H1 (cell line): Measurements from ENCODE around the gene TLCD3A. TPM values are rescaled to one million over a fixed set of nuclear protein-coding genes. Genes with fewer than 3 reads are reported as not detected.

Source experiments
- CBX5 ChIP-seq: fragments of 300-800, 300-1000 bp; sonication (generic); IDR thresholded peaks from 2 replicates; pipeline ENCODE4 v1.7.1; 2016; ENCODE audit warnings: antibody characterized with exemption, low read length, low read depth
- CTBP2 ChIP-seq: IDR thresholded peaks from 2 replicates; pipeline ENCODE4 v1.7.0; 2011; ENCODE audit warnings: borderline replicate concordance, mild to moderate bottlenecking, moderate library complexity, mixed read lengths, low read length; ENCODE audit not compliant: insufficient read depth, insufficient read length
- E2F6 ChIP-seq: IDR thresholded peaks from 2 replicates; pipeline ENCODE4 v1.6.1; 2012; ENCODE audit warnings: inconsistent platforms
- EZH2 ChIP-seq: fragments of 200-600 bp; sonication (generic); IDR thresholded peaks from 2 replicates; pipeline ENCODE4 v1.7.1; 2012; ENCODE audit warnings: low read depth, mild to moderate bottlenecking, moderate library complexity, low read length, inconsistent platforms; ENCODE audit not compliant: severe bottlenecking
- GABPA ChIP-seq: IDR thresholded peaks from 2 replicates; pipeline ENCODE4 v1.6.1; 2011; ENCODE audit warnings: mild to moderate bottlenecking, low read length, moderate library complexity, borderline replicate concordance; ENCODE audit not compliant: insufficient read depth
- GTF2F1 ChIP-seq: IDR thresholded peaks from 2 replicates; pipeline ENCODE4 v1.6.1; 2012; ENCODE audit warnings: low read depth, low read length, improper control_type of control experiment, borderline replicate concordance
- HDAC2 ChIP-seq, 2 experiments: fragments of 300-600 bp in 1 of 2; sonication (generic) in 1 of 2; IDR thresholded peaks; 2 replicates each; pipeline ENCODE4 v1.6.1; 2011 to 2012; ENCODE audit warnings: low read depth in 2 of 2, low read length in 2 of 2, mild to moderate bottlenecking in 2 of 2, moderate library complexity in 2 of 2, borderline replicate concordance in 1 of 2, inconsistent platforms in 1 of 2
- HDAC6 ChIP-seq: IDR thresholded peaks from one replicate; pipeline ENCODE4 v1.7.1; 2012; ENCODE audit warnings: low read depth, mild to moderate bottlenecking, inconsistent platforms, low read length, moderate library complexity
- KDM4A ChIP-seq: IDR thresholded peaks from one replicate; pipeline ENCODE4 v1.7.1; 2012; ENCODE audit warnings: low read depth, mild to moderate bottlenecking, moderate library complexity, low read length, inconsistent platforms; ENCODE audit not compliant: severe bottlenecking
- NANOG ChIP-seq: IDR thresholded peaks from 2 replicates; pipeline ENCODE4 v1.6.1; 2011; ENCODE audit warnings: low read length, low read depth, mild to moderate bottlenecking, inconsistent platforms; ENCODE audit not compliant: insufficient read depth, poor library complexity, severe bottlenecking
- PHF8 ChIP-seq: fragments of 200-600 bp; sonication (generic); conservative IDR thresholded peaks from 2 replicates; pipeline ENCODE4 v1.7.1; 2012; ENCODE audit warnings: low read depth, mild to moderate bottlenecking, inconsistent platforms, low read length, moderate library complexity
- RNF2 ChIP-seq: fragments of 200-900, 300-1000 bp; sonication (generic); IDR thresholded peaks from 2 replicates; pipeline ENCODE4 v1.7.1; 2016; ENCODE audit warnings: borderline replicate concordance, low read depth, mild to moderate bottlenecking, antibody characterized with exemption, low read length; ENCODE audit not compliant: poor library complexity, severe bottlenecking; ENCODE audit errors: missing control alignments
- SIX5 ChIP-seq: IDR thresholded peaks from 2 replicates; pipeline ENCODE4 v1.6.1; 2011; ENCODE audit warnings: mild to moderate bottlenecking, low read depth, low read length
- TAF1 ChIP-seq: IDR thresholded peaks from 2 replicates; pipeline ENCODE4 v1.6.1; 2011; ENCODE audit warnings: mild to moderate bottlenecking, low read depth, low read length
- TAF7 ChIP-seq: optimal IDR thresholded peaks from 2 replicates; pipeline ENCODE3; 2011; ENCODE audit warnings: low read depth, mild to moderate bottlenecking, inconsistent platforms, low read length, moderate library complexity, borderline replicate concordance
- polyA plus RNA-seq, 7 experiments: library from polyadenylated mRNA; depleted of rRNA in 3 of 7; stranded (reverse) in 5 of 7; unstranded in 2 of 7; fragments of >200 nt in 5 of 7; fragments of 200-250 nt in 2 of 7; gene quantifications; 1 replicate in 5 of 7; 2 replicates in 1 of 7; 4 replicates in 1 of 7; pipeline versions ENCODE4 v1.2.1 to v1.2.3, GENCODE V29; 2011 to 2013; ENCODE audit warnings: missing spikeins in 2 of 7, mixed read lengths in 2 of 7
- total RNA-seq: library from RNA; stranded (reverse); fragmentation: NEBNext Ultra II Directional; extraction: Animal tissue kit (Norgen Biotek cat#: 25700); gene quantifications from 2 replicates; pipeline ENCODE4 v1.2.1, GENCODE V29; 2021
- TF ChIP-seq, protein P1 (sequence below), 3 experiments: IDR thresholded peaks; 1 replicate in 2 of 3; 2 replicates in 1 of 3; pipeline versions ENCODE4 v1.5.1 to v1.6.1; 2011; ENCODE audit warnings: low read length in 3 of 3, mild to moderate bottlenecking in 3 of 3, inconsistent platforms in 2 of 3, low read depth in 1 of 3, moderate library complexity in 1 of 3; ENCODE audit not compliant: insufficient read depth in 1 of 3; ENCODE audit errors: control extremely low read depth in 1 of 3
- TF ChIP-seq, protein P2 (sequence below): IDR thresholded peaks from 2 replicates; pipeline ENCODE4 v1.6.1; 2011; ENCODE audit warnings: low read depth, mild to moderate bottlenecking, low read length; ENCODE audit not compliant: insufficient read depth
- TF ChIP-seq, protein P3 (sequence below): IDR thresholded peaks from 2 replicates; pipeline ENCODE4 v1.6.1; 2012; ENCODE audit warnings: inconsistent platforms

TLCD3A gene
- total and polyA plus RNA-seq, 2 of the 8 experiments (the other 6 are each of a cell fraction or from before 2014, with no cell fraction given) = 26.1 to 48.8 TPM

DNA sequence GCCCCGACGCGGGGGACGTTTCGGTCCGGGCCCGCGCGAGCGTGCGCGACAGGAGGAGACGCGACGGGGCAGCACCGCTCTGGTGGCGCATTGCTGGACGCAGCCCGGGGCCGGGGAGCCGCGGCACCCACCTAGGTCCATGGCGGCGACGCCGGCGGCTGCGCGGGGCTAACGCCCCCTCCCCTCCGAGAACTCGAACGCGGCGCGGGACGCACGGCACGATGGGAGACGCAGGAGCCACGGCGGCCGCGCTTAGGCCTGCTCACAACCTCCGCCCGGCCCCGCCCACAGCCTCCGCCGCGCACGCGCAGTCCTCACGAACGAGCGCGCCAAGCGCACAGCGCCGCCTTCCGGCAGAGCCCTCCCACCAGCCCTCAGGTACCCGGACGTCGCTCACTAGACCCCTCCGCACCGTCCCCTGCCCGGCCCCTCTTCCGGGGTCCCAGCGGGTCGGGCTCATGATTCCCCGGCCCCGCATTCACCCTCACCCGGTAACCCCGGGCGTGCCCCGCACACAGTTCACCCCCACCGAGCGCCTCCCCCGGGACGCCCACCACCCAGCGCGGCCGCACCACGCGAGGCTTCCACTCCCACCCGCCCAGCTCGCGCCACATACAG lies 19.7 kb downstream of the TLCD3A start, which contains the start of gene GEMIN4 (continued):
- TF ChIP-seq PHF8 (peak; percentile 91), RNF2 (no peak), KDM4A (peak; percentile 87), EZH2 (no peak), GTF2F1 (no peak), NANOG (no peak), E2F6 (peak; percentile 48; the same call in 1 of the 2 replicates), GABPA (peak; percentile 67; the same call in 1 of the 2 replicates), TAF7 (no peak), HDAC6 (no peak), TAF1 (peak; percentile 76), CBX5 (no peak), CTBP2 (no peak), SIX5 (no peak), HDAC2 (IDR thresholded peaks at IDR 0.05; ENCODE audit: borderline replicate concordance in 1 of 2, low read depth in 2 of 2, low read length in 2 of 2) (peak in 1 of 2 experiments; percentile 80; a peak in 1 of 4 replicates)
- TF ChIP-seq, protein P1, sequence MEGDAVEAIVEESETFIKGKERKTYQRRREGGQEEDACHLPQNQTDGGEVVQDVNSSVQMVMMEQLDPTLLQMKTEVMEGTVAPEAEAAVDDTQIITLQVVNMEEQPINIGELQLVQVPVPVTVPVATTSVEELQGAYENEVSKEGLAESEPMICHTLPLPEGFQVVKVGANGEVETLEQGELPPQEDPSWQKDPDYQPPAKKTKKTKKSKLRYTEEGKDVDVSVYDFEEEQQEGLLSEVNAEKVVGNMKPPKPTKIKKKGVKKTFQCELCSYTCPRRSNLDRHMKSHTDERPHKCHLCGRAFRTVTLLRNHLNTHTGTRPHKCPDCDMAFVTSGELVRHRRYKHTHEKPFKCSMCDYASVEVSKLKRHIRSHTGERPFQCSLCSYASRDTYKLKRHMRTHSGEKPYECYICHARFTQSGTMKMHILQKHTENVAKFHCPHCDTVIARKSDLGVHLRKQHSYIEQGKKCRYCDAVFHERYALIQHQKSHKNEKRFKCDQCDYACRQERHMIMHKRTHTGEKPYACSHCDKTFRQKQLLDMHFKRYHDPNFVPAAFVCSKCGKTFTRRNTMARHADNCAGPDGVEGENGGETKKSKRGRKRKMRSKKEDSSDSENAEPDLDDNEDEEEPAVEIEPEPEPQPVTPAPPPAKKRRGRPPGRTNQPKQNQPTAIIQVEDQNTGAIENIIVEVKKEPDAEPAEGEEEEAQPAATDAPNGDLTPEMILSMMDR (IDR thresholded peaks at IDR 0.05; ENCODE audit: control extremely low read depth in 1 of 3, insufficient read depth in 1 of 3, low read depth in 1 of 3, low read length in 3 of 3) = peak; percentile 83 to 95 (median 92)
- TF ChIP-seq, protein P2, sequence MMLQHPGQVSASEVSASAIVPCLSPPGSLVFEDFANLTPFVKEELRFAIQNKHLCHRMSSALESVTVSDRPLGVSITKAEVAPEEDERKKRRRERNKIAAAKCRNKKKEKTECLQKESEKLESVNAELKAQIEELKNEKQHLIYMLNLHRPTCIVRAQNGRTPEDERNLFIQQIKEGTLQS = no peak
- TF ChIP-seq, protein P3, sequence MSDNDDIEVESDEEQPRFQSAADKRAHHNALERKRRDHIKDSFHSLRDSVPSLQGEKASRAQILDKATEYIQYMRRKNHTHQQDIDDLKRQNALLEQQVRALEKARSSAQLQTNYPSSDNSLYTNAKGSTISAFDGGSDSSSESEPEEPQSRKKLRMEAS = 0 out of 2 replicates have a peak, but pooled peaks have one; percentile 30
